Astrocyte (in vitro differentiated cells and primary cell): ENCODE data around the gene PLPP3.

Experiments used
- EZH2 ChIP-seq: IDR thresholded peaks from 2 replicates; pipeline ENCODE4 v1.6.1; 2012; ENCODE audit warnings: mild to moderate bottlenecking, low read length, inconsistent platforms; ENCODE audit not compliant: insufficient read depth
- TF ChIP-seq, protein P1 (sequence below): IDR thresholded peaks from 2 replicates; pipeline ENCODE4 v1.5.1; 2011; ENCODE audit warnings: low read depth, mild to moderate bottlenecking, inconsistent platforms, low read length, moderate library complexity; ENCODE audit not compliant: insufficient read depth

DNA sequence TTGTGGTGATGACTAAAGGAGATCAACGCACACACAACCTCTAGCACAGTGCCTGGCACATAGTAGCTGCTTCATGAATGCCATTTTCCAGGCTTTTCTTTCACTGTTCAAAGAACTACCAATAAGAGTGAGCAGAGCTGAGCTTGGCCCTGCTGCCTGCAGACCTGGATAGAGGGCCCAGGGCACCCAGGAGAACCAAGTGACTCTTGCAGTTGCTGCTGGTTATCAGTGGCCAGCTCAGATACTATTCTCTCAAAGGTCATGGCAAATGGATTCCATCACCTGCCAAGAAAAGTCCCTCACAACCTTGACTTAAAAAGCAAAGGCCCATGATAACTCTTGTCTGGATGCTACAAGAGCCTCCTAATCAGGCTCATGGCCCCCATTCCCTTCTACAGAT lies 41.7 kb downstream of the PLPP3 start:
- no peak for TF ChIP-seq EZH2
- TF ChIP-seq, protein P1, sequence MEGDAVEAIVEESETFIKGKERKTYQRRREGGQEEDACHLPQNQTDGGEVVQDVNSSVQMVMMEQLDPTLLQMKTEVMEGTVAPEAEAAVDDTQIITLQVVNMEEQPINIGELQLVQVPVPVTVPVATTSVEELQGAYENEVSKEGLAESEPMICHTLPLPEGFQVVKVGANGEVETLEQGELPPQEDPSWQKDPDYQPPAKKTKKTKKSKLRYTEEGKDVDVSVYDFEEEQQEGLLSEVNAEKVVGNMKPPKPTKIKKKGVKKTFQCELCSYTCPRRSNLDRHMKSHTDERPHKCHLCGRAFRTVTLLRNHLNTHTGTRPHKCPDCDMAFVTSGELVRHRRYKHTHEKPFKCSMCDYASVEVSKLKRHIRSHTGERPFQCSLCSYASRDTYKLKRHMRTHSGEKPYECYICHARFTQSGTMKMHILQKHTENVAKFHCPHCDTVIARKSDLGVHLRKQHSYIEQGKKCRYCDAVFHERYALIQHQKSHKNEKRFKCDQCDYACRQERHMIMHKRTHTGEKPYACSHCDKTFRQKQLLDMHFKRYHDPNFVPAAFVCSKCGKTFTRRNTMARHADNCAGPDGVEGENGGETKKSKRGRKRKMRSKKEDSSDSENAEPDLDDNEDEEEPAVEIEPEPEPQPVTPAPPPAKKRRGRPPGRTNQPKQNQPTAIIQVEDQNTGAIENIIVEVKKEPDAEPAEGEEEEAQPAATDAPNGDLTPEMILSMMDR = no peak
